ENCODE measurements around the gene PLVAP.

PLVAP gene

GRCh38 chr19:17339088-17339741 lies 37.9 kb downstream of the PLVAP start:
- Mint-ChIP-seq H3K27ac (no peak overlapping the region), H3K27me3 (peaks cover 4% of the 10 kb centered on the region), H3K4me1 (peaks cover 36% of the 10 kb centered on the region), H3K36me3 (peaks cover 7% of the 10 kb centered on the region), H3K9me3 (no peaks in the 10 kb centered on the region), H3K4me3 (peak overlapping the region; percentile 77)
- peak; percentile 64 for DNase-seq
- CTCF ChIA-PET = interaction anchor here (1.3 kb wide), 1 partner anchor 47 kb away, joined by 3 read pairs; no protein-coding TSS in a partner anchor

GRCh38 chr19:17338433-17339078 lies 38.6 kb downstream of the PLVAP start:
- H3K9me3 Mint-ChIP-seq = no peaks in the 10 kb centered on the region
- H3K27me3 Mint-ChIP-seq = peaks cover 4% of the 10 kb centered on the region
- peaks cover 9% of the 10 kb centered on the region for H3K36me3 Mint-ChIP-seq
- DNase-seq = no peak
- no peak overlapping the region for H3K27ac Mint-ChIP-seq
- H3K4me1 Mint-ChIP-seq = peaks cover 40% of the 10 kb centered on the region
- peak overlapping the region; percentile 77 for H3K4me3 Mint-ChIP-seq
- CTCF ChIA-PET = interaction anchor here (1.0 to 1.3 kb wide), 2 partner anchors 44 to 47 kb away, joined by 3 read pairs; no protein-coding TSS in a partner anchor

GRCh38 chr19:17337675-17338432 lies 39.3 kb downstream of the PLVAP start:
- Mint-ChIP-seq H3K27me3 (peaks cover 5% of the 10 kb centered on the region), H3K4me3 (peak overlapping the region; percentile 77), H3K36me3 (peaks cover 11% of the 10 kb centered on the region), H3K9me3 (no peaks in the 10 kb centered on the region), H3K27ac (peak overlapping the region; percentile 92), H3K4me1 (peaks cover 45% of the 10 kb centered on the region)
- CTCF ChIA-PET = interaction anchor here (1.0 to 1.3 kb wide), 2 partner anchors 43 to 48 kb away, joined by 3 read pairs; no protein-coding TSS in a partner anchor
- peak; percentile 60 for DNase-seq

- CTCF ChIA-PET = no interaction called here
- peak within 1 kb of the TSS; percentile 77 for H3K4me3 Mint-ChIP-seq
- peaks cover 14% of the 10 kb centered on the region for H3K36me3 Mint-ChIP-seq
- peak within 1 kb of the TSS; percentile 92 for H3K27ac Mint-ChIP-seq
- peaks cover 51% of the 10 kb centered on the region for H3K4me1 Mint-ChIP-seq
- H3K9me3 Mint-ChIP-seq = no peaks in the 10 kb centered on the region
- peaks cover 10% of the 10 kb centered on the region for H3K27me3 Mint-ChIP-seq
- DNase-seq = peak; percentile 99
These were observed 40.1 kb downstream of the PLVAP start, which contains the start of gene GTPBP3 for GRCh38 chr19:17336872-17337674. Gene GTPBP3, plus strand, starts transcription at chr19:17337553. Its CDS starts 59 bp downstream, at chr19:17337612.

- Mint-ChIP-seq H3K27me3 (peaks cover 18% of the 10 kb centered on the region), H3K27ac (no peak overlapping the region), H3K36me3 (peaks cover 15% of the 10 kb centered on the region), H3K4me1 (peaks cover 55% of the 10 kb centered on the region), H3K9me3 (no peaks in the 10 kb centered on the region), H3K4me3 (peak overlapping the region; percentile 78)
- no peak for DNase-seq
- CTCF ChIA-PET = interaction anchor here (0.7 to 1.2 kb wide), 4 partner anchors 10 to 51 kb away, joined by 3 to 5 read pairs (median 4); no protein-coding TSS in a partner anchor
These were observed 41.6 kb downstream of the PLVAP start for GRCh38 chr19:17335575-17335974.

GRCh38 chr19:17334414-17335409 lies 42.4 kb downstream of the PLVAP start, which contains the start of gene ANO8:
Gene ANO8, minus strand, starts transcription at chr19:17334855. Its CDS starts 185 bp downstream, at chr19:17334670.
- CTCF ChIA-PET = interaction anchor here (0.9 to 1.6 kb wide), 6 partner anchors 18 to 61 kb away, joined by 3 to 10 read pairs (median 3); partner anchors contain the start of gene DDA1
- DNase-seq = peak; percentile 97
- Mint-ChIP-seq H3K36me3 (peaks cover 14% of the 10 kb centered on the region), H3K4me3 (peak within 1 kb of the TSS; percentile 78), H3K27me3 (peaks cover 27% of the 10 kb centered on the region), H3K27ac (peak within 1 kb of the TSS; percentile 88), H3K9me3 (no peaks in the 10 kb centered on the region), H3K4me1 (peaks cover 59% of the 10 kb centered on the region)

- H3K36me3 Mint-ChIP-seq = peaks cover 14% of the 10 kb centered on the region
- H3K4me3 Mint-ChIP-seq = peak overlapping the region; percentile 74
- peak; percentile 85 for DNase-seq
These were observed 43.3 kb downstream of the PLVAP start for GRCh38 chr19:17333611-17334413.

GRCh38 chr19:17332677-17333581 lies 44.2 kb downstream of the PLVAP start:
- peaks cover 42% of the 10 kb centered on the region for H3K27me3 Mint-ChIP-seq
- H3K27ac Mint-ChIP-seq = no peak overlapping the region
- CTCF ChIA-PET = interaction anchor here (0.7 to 1.9 kb wide), 5 partner anchors 24 to 63 kb away, joined by 3 to 10 read pairs (median 3); partner anchors contain the start of genes DDA1 and MRPL34
- DNase-seq = peak; percentile 64
- H3K4me3 Mint-ChIP-seq = peak overlapping the region; percentile 47
- H3K36me3 Mint-ChIP-seq = peaks cover 14% of the 10 kb centered on the region
- H3K9me3 Mint-ChIP-seq = no peaks in the 10 kb centered on the region
- peaks cover 51% of the 10 kb centered on the region for H3K4me1 Mint-ChIP-seq

More at GRCh38 chr19:17333611-17334413, 43.3 kb downstream of the PLVAP start:
- H3K4me1 Mint-ChIP-seq = peaks cover 58% of the 10 kb centered on the region
- CTCF ChIA-PET = interaction anchor here (1.1 to 1.9 kb wide), 4 partner anchors 25 to 62 kb away, joined by 3 to 10 read pairs (median 5); partner anchors contain the start of genes DDA1 and MRPL34
- H3K9me3 Mint-ChIP-seq = no peaks in the 10 kb centered on the region
- H3K27me3 Mint-ChIP-seq = peaks cover 36% of the 10 kb centered on the region
- H3K27ac Mint-ChIP-seq = peak overlapping the region; percentile 88

GRCh38 chr19:17332360-17332676 lies 44.8 kb downstream of the PLVAP start:
- H3K36me3 Mint-ChIP-seq = peaks cover 14% of the 10 kb centered on the region
- no peaks in the 10 kb centered on the region for H3K9me3 Mint-ChIP-seq
- peaks cover 42% of the 10 kb centered on the region for H3K27me3 Mint-ChIP-seq
- CTCF ChIA-PET = interaction anchor here (0.7 to 1.9 kb wide), 2 partner anchors 27 to 54 kb away, joined by 3 to 7 read pairs; partner anchors contain the start of gene MRPL34
- no peak overlapping the region for H3K27ac Mint-ChIP-seq
- H3K4me1 Mint-ChIP-seq = peaks cover 51% of the 10 kb centered on the region
- no peak for DNase-seq
- no peak overlapping the region for H3K4me3 Mint-ChIP-seq

- no peak overlapping the region for H3K4me3 Mint-ChIP-seq
- peaks cover 42% of the 10 kb centered on the region for H3K27me3 Mint-ChIP-seq
- no peak overlapping the region for H3K27ac Mint-ChIP-seq
- no peaks in the 10 kb centered on the region for H3K9me3 Mint-ChIP-seq
- CTCF ChIA-PET = no interaction called here
- peaks cover 47% of the 10 kb centered on the region for H3K4me1 Mint-ChIP-seq
- no peak for DNase-seq
- H3K36me3 Mint-ChIP-seq = peaks cover 14% of the 10 kb centered on the region
These were observed 46.0 kb downstream of the PLVAP start for GRCh38 chr19:17331045-17331558.
